ENCODE data around the gene TTC23L. TPM values are rescaled to one million over a fixed set of nuclear protein-coding genes. Genes with fewer than 3 reads are reported as not detected.
A peak's percentile ranks its signal among the peaks of the same experiment; 100 is the strongest.
"Not testable (repeated sequence)": the region's sequence is repeated elsewhere in the genome, so short reads cannot be mapped to it uniquely, and the experiment has no call there.

Gene TTC23L
- total and polyA plus RNA-seq, 7 donors = 0.06 to 0.36 (median 0.22) TPM; not detected in 3

GRCh38 chr5:34919077-34919476, 80.1 kb downstream of the TTC23L start:
- H3K27ac ChIP-seq = no peak overlapping the region
- DNase-seq = no peak
- no peaks in the 10 kb centered on the region for H3K9me3 ChIP-seq
- no peak overlapping the region for H3K4me3 ChIP-seq
- peaks cover 0 to 50% (median 12%) of the 10 kb centered on the region in 4 donors for H3K36me3 ChIP-seq
- TF ChIP-seq CTCF (IDR thresholded peaks at IDR 0.05) (no peak), EP300 (IDR thresholded peaks at IDR 0.05) (no peak), POLR2AphosphoS5 (IDR thresholded peaks at IDR 0.05) (no peak), POLR2A (IDR thresholded peaks at IDR 0.05) (no peak)
- 90 to 95% methylated on average over 4 of the region's 4 CpGs for WGBS, 2 donors
- H3K27me3 ChIP-seq = no peaks in the 10 kb centered on the region
- intact Hi-C loops (cut with DNase I) = loop anchor here (5.0 to 10.0 kb wide), 3 partner anchors 262 to 1474 kb away; partner anchors contain the start of genes AMACR, RAI14 and TARS1
- H3K4me1 ChIP-seq = peaks cover 0 to 32% (median 25%) of the 10 kb centered on the region in 4 donors

- DNase-seq; intact Hi-C loops (cut with DNase I); H3K4me3 ChIP-seq; H3K27me3 ChIP-seq; H3K4me1 ChIP-seq; H3K9me3 ChIP-seq: not testable (repeated sequence)
- peaks cover 0 to 78% (median 21%) of the 10 kb centered on the region in 4 donors for H3K36me3 ChIP-seq
- peak overlapping the region in 1 of 4 donors; percentile 50 for H3K27ac ChIP-seq
- 89 to 93% methylated on average over 9 of the region's 9 CpGs for WGBS, 2 donors
Observed at GRCh38 chr5:34923256-34923655, 84.3 kb downstream of the TTC23L start.

- intact Hi-C loops (cut with DNase I) = no loop called here
- TF ChIP-seq POLR2AphosphoS5 (IDR thresholded peaks at IDR 0.05) (no peak), POLR2A (IDR thresholded peaks at IDR 0.05) (no peak), EP300 (IDR thresholded peaks at IDR 0.05) (no peak), CTCF (IDR thresholded peaks at IDR 0.05) (no peak)
- WGBS, 2 donors = 34 to 50% methylated on average over 3 of the region's 3 CpGs
- Histone ChIP-seq H3K27me3 (no peaks in the 10 kb centered on the region), H3K27ac (peak overlapping the region in 1 of 4 donors; percentile 50), H3K36me3 (peaks cover 0 to 78% (median 21%) of the 10 kb centered on the region in 4 donors), H3K4me3 (no peak overlapping the region), H3K4me1 (peaks cover 0 to 12% (median 6%) of the 10 kb centered on the region in 4 donors), H3K9me3 (no peaks in the 10 kb centered on the region)
- DNase-seq = no peak
Observed at GRCh38 chr5:34923694-34924461, 84.9 kb downstream of the TTC23L start.

GRCh38 chr5:34924462-34924765, 85.5 kb downstream of the TTC23L start:
- peaks cover 0 to 75% (median 21%) of the 10 kb centered on the region in 4 donors for H3K36me3 ChIP-seq

GRCh38 chr5:34926318-34926888, 87.4 kb downstream of the TTC23L start:
- no peak for DNase-seq
- peaks cover 0 to 55% (median 18%) of the 10 kb centered on the region in 4 donors for H3K36me3 ChIP-seq
- TF ChIP-seq POLR2A (IDR thresholded peaks at IDR 0.05) (no peak), POLR2AphosphoS5 (IDR thresholded peaks at IDR 0.05) (no peak), EP300 (IDR thresholded peaks at IDR 0.05) (no peak), CTCF (IDR thresholded peaks at IDR 0.05) (no peak)
- H3K27me3 ChIP-seq = no peaks in the 10 kb centered on the region
- H3K9me3 ChIP-seq = no peaks in the 10 kb centered on the region
- WGBS, 2 donors = 86 to 93% methylated on average over 3 of the region's 3 CpGs
- no peak overlapping the region for H3K4me3 ChIP-seq
- intact Hi-C loops (cut with DNase I) = no loop called here
- no peak overlapping the region for H3K27ac ChIP-seq
- H3K4me1 ChIP-seq = peaks cover 0 to 25% (median 15%) of the 10 kb centered on the region in 4 donors

More at GRCh38 chr5:34924462-34924765, 85.5 kb downstream of the TTC23L start:
- Histone ChIP-seq H3K9me3 (no peaks in the 10 kb centered on the region), H3K4me1 (peaks cover 0 to 12% (median 7%) of the 10 kb centered on the region in 4 donors), H3K27me3 (no peaks in the 10 kb centered on the region), H3K4me3 (no peak overlapping the region), H3K27ac (peak overlapping the region in 1 of 4 donors; percentile 50)
- no peak for TF ChIP-seq POLR2A (IDR thresholded peaks at IDR 0.05)
- intact Hi-C loops (cut with DNase I) = no loop called here
- DNase-seq = no peak

Data from sigmoid colon (tissue), 7 donors.